AG10803 (cell line): ENCODE data around the gene TAF8.

Experiments
- DNase-seq: peaks from one replicate; pipeline ENCODE4 v3.0.0; 2010; ENCODE audit warnings: low read depth
- H3K4me3 ChIP-seq: 2 replicates; pipeline ENCODE4 v1.5.1; 2011; ENCODE audit warnings: mild to moderate bottlenecking, low read length, control low read depth
- CTCF ChIP-seq: conservative IDR thresholded peaks from 2 replicates; pipeline ENCODE4 v1.5.1; 2011; ENCODE audit warnings: mild to moderate bottlenecking, low read length, control low read depth, inconsistent platforms

TAF8 gene

GRCh38 chr6:42010909-42011308 lies 39.4 kb upstream of the TAF8 start:
- no peak for DNase-seq
- no peak overlapping the region for H3K4me3 ChIP-seq
- TF ChIP-seq CTCF: no peak

GRCh38 chr6:42012501-42013133 lies 37.7 kb upstream of the TAF8 start:
- peak; percentile 7 for DNase-seq
- H3K4me3 ChIP-seq: no peak overlapping the region
- TF ChIP-seq CTCF: no peak

- DNase-seq: peak; percentile 16
- no peak overlapping the region for H3K4me3 ChIP-seq
- no peak for TF ChIP-seq CTCF
Measured at GRCh38 chr6:42013134-42013516, 37.2 kb upstream of the TAF8 start.

- no peak for TF ChIP-seq CTCF
- no peak overlapping the region for H3K4me3 ChIP-seq
- DNase-seq: peak; percentile 77
Measured at GRCh38 chr6:42017021-42017643, 33.2 kb upstream of the TAF8 start.

- no peak overlapping the region for H3K4me3 ChIP-seq
- no peak for TF ChIP-seq CTCF
- no peak for DNase-seq
Measured at GRCh38 chr6:42020967-42021366, 29.4 kb upstream of the TAF8 start.

- no peak for DNase-seq
- TF ChIP-seq CTCF: no peak
- no peak overlapping the region for H3K4me3 ChIP-seq
Measured at GRCh38 chr6:42021847-42022754, 28.2 kb upstream of the TAF8 start.
